PC-9 (cell line): ENCODE results near the gene CD83.

Source experiments
- CTCF ChIP-seq: fragments of 200-600 bp; sonication (generic); conservative IDR thresholded peaks from 2 replicates; pipeline ENCODE4 v1.6.1; 2017; ENCODE audit warnings: mixed run types, antibody characterized with exemption, mild to moderate bottlenecking, moderate library complexity
- EZH2 ChIP-seq: fragments of 200-600 bp; sonication (generic); IDR thresholded peaks from 2 replicates; pipeline ENCODE4 v1.8.0; 2017; ENCODE audit warnings: antibody characterized with exemption, low read depth

GRCh38 chr6:14174226-14174625 is 56.7 kb downstream of the CD83 start:
- TF ChIP-seq CTCF = no peak
- TF ChIP-seq EZH2 = no peak
